Erythroblast (primary cell): ENCODE measurements around the gene TTLL4.

Source experiments
- GATA1 ChIP-seq: IDR thresholded peaks from 2 replicates; pipeline ENCODE4 v1.6.1; 2011; ENCODE audit warnings: low read depth, mild to moderate bottlenecking, control low read depth, low read length, moderate library complexity
- POLR2A ChIP-seq: IDR thresholded peaks from 2 replicates; pipeline ENCODE4 v1.6.1; 2011; ENCODE audit warnings: mild to moderate bottlenecking, low read length

DNA sequence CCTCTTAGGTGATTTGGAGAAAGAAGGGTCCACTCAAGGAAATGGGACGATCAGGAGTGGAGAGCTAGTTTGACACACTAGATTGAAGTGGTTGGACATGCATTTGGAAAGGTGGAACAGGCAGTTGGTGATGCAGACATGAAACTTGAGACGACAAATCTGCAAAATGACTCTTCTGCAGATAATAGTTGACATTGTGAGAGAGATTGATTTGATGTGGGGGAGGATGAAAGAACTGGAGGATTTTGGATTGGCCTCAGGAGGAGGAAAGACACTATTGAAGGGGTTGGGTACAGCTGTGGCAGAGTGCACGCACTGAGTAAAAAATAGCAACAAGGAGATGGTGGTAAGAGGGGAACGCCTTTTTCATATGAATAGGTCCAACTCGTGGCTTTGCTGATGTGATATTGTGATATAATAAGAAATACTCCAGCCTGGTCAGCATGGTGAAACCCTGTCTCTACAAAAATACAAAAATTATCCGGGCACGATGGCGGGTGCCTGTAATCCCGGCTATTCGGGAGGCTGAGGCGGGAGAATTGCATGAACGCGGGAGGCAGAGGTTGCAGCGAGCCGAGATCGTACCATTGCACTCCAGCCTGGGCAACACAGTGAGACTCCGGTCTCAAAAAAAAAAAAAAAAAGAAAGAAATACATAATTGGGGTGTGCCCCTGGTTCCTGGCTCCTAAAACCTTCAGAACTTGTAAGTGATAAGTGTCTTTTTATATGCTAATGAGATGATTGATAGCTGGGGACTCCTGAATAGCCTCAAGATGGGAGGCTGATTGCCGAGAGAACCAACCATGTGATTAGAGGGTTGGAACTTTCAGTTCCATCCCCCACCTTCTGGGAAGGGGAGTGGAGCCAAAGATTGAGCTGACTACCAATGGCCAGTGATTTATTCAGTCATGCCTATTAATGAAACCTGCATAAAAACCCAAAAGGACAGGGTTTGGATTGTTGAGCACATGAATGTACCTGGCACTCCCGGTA, 9.7 kb downstream of the TTLL4 start:
- TF ChIP-seq POLR2A, result no peak
- no peak for TF ChIP-seq GATA1
